Parathyroid adenoma (tissue), 2 donors: Measurements from ENCODE around the gene IFFO2.

Experiments
- H2AFZ ChIP-seq: fragments of 300-600 bp; sonication (generic); one replicate; pipeline ENCODE4 v1.7.0; 2017; ENCODE audit warnings: antibody characterized with exemption, mild to moderate bottlenecking
- H3K27ac ChIP-seq: fragments of 300-600 bp; sonication (generic); one replicate; pipeline ENCODE4 v1.7.0; 2017
- H3K27me3 ChIP-seq: fragments of 300-600 bp; sonication (generic); one replicate; pipeline ENCODE4 v1.7.0; 2017; ENCODE audit warnings: low read length; ENCODE audit not compliant: control insufficient read depth, insufficient read depth
- H3K36me3 ChIP-seq: fragments of 300-600 bp; sonication (generic); one replicate; pipeline ENCODE4 v1.7.0; 2017; ENCODE audit warnings: low read length; ENCODE audit not compliant: control insufficient read depth, insufficient read depth
- H3K4me1 ChIP-seq: fragments of 300-600 bp; sonication (generic); one replicate; pipeline ENCODE4 v1.7.0; 2017; ENCODE audit warnings: control low read depth
- H3K4me2 ChIP-seq: fragments of 300-600 bp; sonication (generic); one replicate; pipeline ENCODE4 v1.7.0; 2017; ENCODE audit warnings: low read length
- H3K4me3 ChIP-seq: fragments of 300-600 bp; sonication (generic); one replicate; pipeline ENCODE4 v1.7.0; 2017; ENCODE audit warnings: low read depth, low read length
- H3K79me2 ChIP-seq: fragments of 300-600 bp; sonication (generic); one replicate; pipeline ENCODE4 v1.7.0; 2017; ENCODE audit warnings: control low read depth
- H3K9ac ChIP-seq: fragments of 300-600 bp; sonication (generic); one replicate; pipeline ENCODE4 v1.7.0; 2017; ENCODE audit warnings: mild to moderate bottlenecking
- H3K9me3 ChIP-seq: fragments of 300-600 bp; sonication (generic); one replicate; pipeline ENCODE4 v1.7.0; 2017; ENCODE audit warnings: low read length; ENCODE audit not compliant: control insufficient read depth
- TF ChIP-seq, protein P1 (sequence below): fragments of 300-600 bp; sonication (generic); IDR thresholded peaks from one replicate; pipeline ENCODE4 v1.7.0; 2017; ENCODE audit warnings: antibody characterized with exemption, mild to moderate bottlenecking
- donor health status: primary hyperparathyroidism.

Gene IFFO2

DNA sequence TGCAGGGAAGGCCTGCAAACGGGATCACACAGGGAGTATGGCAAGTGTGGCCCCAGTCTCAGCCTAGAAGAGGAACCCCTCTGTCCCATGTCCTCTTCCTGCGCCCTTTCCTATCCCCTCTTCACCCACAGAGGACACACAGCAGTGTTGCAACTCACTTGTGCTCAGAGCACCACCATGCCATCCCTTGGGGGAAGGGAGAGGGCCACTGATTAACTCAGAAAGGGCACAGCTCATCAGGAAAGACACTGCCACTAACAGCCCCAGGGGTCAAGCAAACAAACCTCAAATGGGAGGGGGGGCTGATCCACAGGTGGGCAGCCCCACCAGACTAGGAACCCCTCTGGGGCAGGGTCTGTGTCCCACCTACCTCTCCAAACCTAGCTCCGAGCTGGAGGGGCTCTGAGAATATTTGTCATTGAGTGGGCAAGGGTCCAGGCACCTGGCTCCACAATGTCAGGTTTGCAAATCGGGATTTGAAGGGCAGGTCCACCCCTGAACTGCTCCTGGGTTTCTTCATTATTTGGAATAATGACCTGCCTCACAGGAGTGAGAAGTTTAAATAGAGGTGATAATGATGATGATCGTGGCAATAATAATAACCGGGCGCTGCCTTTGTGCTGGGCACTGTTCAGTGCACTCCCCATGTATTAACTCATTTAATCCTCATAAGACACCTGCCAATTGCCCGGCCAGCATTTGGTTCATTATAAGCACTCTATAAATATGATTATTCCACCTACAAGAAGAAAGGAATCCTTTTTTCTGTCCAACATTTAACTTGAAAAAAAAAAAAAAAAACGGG lies 55.1 kb downstream of the IFFO2 start:
- Histone ChIP-seq H3K36me3 (no peaks in the 10 kb centered on the region), H3K4me2 (peak overlapping the region; percentile 91), H3K4me1 (peaks cover 7% of the 10 kb centered on the region), H3K9ac (no peak overlapping the region), H3K27me3 (no peaks in the 10 kb centered on the region), H3K4me3 (peak overlapping the region; percentile 51), H3K9me3 (no peaks in the 10 kb centered on the region), H3K79me2 (no peaks in the 10 kb centered on the region), H2AFZ (no peak overlapping the region), H3K27ac (no peak overlapping the region)
- TF ChIP-seq, protein P1, sequence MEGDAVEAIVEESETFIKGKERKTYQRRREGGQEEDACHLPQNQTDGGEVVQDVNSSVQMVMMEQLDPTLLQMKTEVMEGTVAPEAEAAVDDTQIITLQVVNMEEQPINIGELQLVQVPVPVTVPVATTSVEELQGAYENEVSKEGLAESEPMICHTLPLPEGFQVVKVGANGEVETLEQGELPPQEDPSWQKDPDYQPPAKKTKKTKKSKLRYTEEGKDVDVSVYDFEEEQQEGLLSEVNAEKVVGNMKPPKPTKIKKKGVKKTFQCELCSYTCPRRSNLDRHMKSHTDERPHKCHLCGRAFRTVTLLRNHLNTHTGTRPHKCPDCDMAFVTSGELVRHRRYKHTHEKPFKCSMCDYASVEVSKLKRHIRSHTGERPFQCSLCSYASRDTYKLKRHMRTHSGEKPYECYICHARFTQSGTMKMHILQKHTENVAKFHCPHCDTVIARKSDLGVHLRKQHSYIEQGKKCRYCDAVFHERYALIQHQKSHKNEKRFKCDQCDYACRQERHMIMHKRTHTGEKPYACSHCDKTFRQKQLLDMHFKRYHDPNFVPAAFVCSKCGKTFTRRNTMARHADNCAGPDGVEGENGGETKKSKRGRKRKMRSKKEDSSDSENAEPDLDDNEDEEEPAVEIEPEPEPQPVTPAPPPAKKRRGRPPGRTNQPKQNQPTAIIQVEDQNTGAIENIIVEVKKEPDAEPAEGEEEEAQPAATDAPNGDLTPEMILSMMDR = no peak

DNA sequence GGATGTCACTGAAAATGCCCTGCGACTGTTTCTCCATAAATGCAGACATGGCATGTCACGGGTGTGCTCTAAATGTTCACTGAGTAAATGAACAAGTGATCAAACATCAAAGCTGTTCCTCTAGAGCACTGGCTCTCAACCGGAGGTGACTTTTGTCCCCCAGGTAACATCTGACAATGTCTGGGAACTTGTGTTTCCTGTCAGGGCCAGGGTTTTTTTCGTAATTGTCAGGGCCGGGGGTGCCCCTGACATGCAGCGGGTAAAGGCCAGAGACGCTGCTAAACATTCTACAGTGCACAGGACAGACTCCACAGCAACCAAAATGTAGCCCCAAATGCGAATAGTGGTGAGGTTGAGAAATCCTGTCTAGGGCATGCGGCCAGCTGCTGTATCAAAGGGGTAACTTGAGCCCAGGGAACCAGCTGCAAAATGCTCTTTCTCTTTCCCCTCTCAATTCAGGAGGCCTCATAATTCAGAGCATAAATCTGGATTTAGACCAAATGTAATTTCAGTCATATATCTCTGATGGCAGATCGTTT lies 56.1 kb downstream of the IFFO2 start:
- Histone ChIP-seq H2AFZ (no peak overlapping the region), H3K9me3 (no peaks in the 10 kb centered on the region), H3K79me2 (no peaks in the 10 kb centered on the region), H3K27ac (no peak overlapping the region), H3K36me3 (no peaks in the 10 kb centered on the region), H3K9ac (no peak overlapping the region), H3K4me1 (peaks cover 14% of the 10 kb centered on the region), H3K27me3 (no peaks in the 10 kb centered on the region), H3K4me3 (no peak overlapping the region), H3K4me2 (no peak overlapping the region)
- TF ChIP-seq, protein P1 = no peak

DNA sequence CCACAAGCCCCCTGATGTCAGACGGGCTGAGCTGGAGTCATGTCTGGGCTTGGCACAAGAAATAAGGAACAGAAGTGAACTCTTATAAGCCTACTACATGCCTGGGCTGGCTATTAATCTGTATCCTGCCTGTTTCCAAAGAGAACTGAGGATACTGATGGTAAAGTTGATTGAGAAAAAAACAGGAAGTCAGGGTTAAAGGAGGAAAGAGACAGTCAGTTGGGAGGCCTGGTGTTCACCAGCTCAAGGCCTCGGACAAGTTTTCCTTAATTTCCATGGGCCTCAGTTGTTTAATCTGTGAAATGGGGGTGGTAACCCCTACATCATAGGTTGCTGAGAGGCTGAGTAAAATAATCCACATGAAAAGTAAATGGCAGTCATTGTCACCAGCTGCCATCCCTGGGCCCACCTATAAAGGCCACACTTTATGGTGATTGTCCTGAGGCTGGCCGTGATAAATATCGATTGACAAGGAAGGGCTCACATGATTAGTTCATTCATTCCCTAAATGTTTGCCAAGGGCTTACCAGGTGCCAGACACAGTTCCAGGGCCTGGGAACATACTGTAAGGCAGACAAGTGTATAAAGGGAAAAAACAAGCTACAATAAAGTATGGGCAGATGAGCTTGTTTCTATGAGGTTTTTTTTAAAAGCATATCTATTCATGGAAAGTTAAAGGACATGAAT lies 57.0 kb downstream of the IFFO2 start:
- H3K27me3 ChIP-seq = no peaks in the 10 kb centered on the region
- H3K4me3 ChIP-seq = no peak overlapping the region
- TF ChIP-seq, protein P1 = no peak
- H2AFZ ChIP-seq = no peak overlapping the region
- peaks cover 19% of the 10 kb centered on the region for H3K4me1 ChIP-seq
- H3K9me3 ChIP-seq = no peaks in the 10 kb centered on the region
- H3K9ac ChIP-seq = no peak overlapping the region
- H3K27ac ChIP-seq = no peak overlapping the region
- no peak overlapping the region for H3K4me2 ChIP-seq
- no peaks in the 10 kb centered on the region for H3K36me3 ChIP-seq
- H3K79me2 ChIP-seq = no peaks in the 10 kb centered on the region

DNA sequence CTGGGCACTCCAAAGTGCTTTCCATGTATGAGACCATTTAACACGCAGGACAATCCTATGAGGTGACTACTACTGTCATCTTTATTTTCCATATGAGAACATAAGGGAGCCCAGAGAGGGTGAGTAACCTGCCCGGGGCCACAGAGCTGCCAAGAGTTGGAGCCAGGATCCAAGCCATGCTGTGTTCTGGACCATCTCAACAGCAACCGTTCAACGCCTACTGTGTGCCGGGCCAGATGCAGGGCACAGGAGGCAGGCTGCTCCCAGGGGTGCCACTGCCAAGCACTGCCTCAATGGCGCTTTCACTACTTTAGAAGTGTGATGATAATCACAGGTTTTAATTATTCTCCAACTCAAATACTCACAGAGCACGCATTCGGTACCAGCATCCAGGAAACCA lies 57.9 kb downstream of the IFFO2 start:
- no peaks in the 10 kb centered on the region for H3K79me2 ChIP-seq
- no peaks in the 10 kb centered on the region for H3K27me3 ChIP-seq
- H3K4me1 ChIP-seq = peaks cover 15% of the 10 kb centered on the region
- TF ChIP-seq, protein P1 = no peak
- H3K36me3 ChIP-seq = no peaks in the 10 kb centered on the region
- no peak overlapping the region for H3K4me3 ChIP-seq
- no peak overlapping the region for H2AFZ ChIP-seq
- no peak overlapping the region for H3K4me2 ChIP-seq
- H3K9me3 ChIP-seq = no peaks in the 10 kb centered on the region
- no peak overlapping the region for H3K9ac ChIP-seq
- no peak overlapping the region for H3K27ac ChIP-seq
